ENCODE measurements around the gene CDK9.
"Not testable (repeated sequence)": the region's sequence is repeated elsewhere in the genome, so short reads cannot be mapped to it uniquely, and the experiment has no call there.

Gene CDK9

DNA sequence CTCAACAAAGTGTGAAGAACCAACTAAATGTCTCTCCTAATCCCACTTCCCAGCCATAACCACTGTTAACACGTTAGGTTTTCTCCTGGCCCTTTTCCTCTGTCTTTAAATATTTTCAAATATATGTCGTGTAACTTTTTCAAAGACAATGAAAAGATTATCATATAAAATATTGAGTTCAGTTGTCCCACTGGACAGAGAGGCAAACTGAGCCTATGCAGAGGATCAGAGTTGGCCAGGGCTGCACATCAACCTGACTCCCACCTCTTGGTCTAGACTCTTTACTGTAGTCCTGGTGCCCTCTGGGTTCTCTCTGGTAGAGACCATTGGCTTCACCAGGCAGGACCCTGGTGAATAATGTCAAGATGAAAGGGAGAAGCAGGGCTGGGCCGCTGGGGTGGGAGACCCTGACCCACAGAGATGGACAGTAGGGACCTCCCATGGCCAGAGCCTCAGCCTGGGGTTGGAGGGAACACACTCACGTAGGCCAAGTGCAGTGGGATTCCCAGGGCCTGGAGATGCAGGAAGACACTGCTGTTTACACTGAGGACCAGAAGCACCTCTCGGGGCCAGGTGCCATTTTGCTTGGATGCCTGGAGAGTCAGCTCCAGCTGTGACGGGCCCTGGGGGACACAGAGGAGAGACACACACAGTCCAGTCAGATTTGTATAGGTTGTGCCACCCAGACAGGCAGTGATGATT, 43.5 kb downstream of the CDK9 start:
- no peak for DNase-seq

- DNase-seq = no peak
Observed at GRCh38 chr9:127832248-127832647, 46.4 kb downstream of the CDK9 start.

- no peak for DNase-seq
Observed at GRCh38 chr9:127833555-127833954, 47.7 kb downstream of the CDK9 start.

GRCh38 chr9:127835991-127836516, 50.2 kb downstream of the CDK9 start:
- no peak for DNase-seq

DNA sequence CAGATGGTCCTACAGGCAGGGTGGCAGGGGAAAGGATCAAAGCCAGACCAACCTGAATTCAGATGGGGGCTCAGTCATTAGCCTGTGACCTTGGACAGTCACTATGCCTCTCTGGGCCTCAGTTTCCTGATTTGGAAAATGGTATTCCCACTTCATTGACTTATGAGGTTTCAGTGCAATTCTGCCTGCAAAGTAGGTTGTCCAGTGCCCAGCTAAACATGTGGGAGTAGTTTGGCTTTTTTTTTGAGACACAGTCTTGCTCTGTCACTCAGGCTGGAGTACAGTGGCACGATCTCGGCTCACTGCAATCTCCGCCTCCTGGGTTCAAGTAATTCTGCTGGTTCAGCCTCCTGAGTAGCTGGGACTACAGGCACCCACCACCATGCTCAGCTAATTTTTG, 50.7 kb downstream of the CDK9 start:
- DNase-seq = not testable (repeated sequence)

GRCh38 chr9:127837346-127837745, 51.5 kb downstream of the CDK9 start:
- no peak for DNase-seq

- no peak for DNase-seq
Observed at GRCh38 chr9:127838375-127839078, 52.7 kb downstream of the CDK9 start.

Data from cortex of kidney (tissue), 1 donor.